ENCODE results near the gene CABLES2. TPM values are rescaled to one million over a fixed set of nuclear protein-coding genes. Genes with fewer than 3 reads are reported as not detected.

Gene CABLES2
- total and polyA plus RNA-seq, 2 of the 4 experiments (the other 2 are of a cell fraction), result 1.4 to 5.1 TPM

GRCh38 chr20:62344092-62344491, 63.0 kb downstream of the CABLES2 start:
- dilution Hi-C loops (cut with HindIII; ENCODE audit: low sequenced_read_pairs, unreplicated experiment) (no loop called here), in situ Hi-C loops (cut with MboI; ENCODE audit: low sequenced_read_pairs) (no loop called here), intact Hi-C loops (cut with micrococcal nuclease) (no loop called here)
- no peak overlapping the region for H3K4ac ChIP-seq (ENCODE audit: low read depth, low read length)
- ChIA-PET CTCF (interaction anchor here (0.7 to 1.4 kb wide), 4 partner anchors 12 to 38 kb away, joined by 4 to 6 read pairs (median 4); no protein-coding TSS in a partner anchor), POLR2A (ENCODE audit: unreplicated experiment) (no interaction called here)
- H3K4me2 ChIP-seq (ENCODE audit: low read depth, low read length), result no peak overlapping the region
- no peak overlapping the region for H3K56ac ChIP-seq (ENCODE audit: extremely low read depth, insufficient read depth, low read length)
- H3K18ac ChIP-seq (ENCODE audit: low read depth, low read length), result peak overlapping the region; percentile 37; the same call in 1 of the 2 replicates
- ATAC-seq (ENCODE audit: low read depth), result no peak
- TF ChIP-seq POLR2A (IDR thresholded peaks at IDR 0.05; ENCODE audit: low read depth, low read length) (no peak), BHLHE40 (IDR thresholded peaks at IDR 0.05; ENCODE audit: low read depth, low read length) (no peak), NFE2L2 (IDR thresholded peaks at IDR 0.05; ENCODE audit: low read depth, low read length) (no peak)
- H3K9me1 ChIP-seq (ENCODE audit: insufficient read depth, low read length), result peaks cover 2% of the 10 kb centered on the region; the same call in 1 of the 2 replicates
- H4K20me1 ChIP-seq (ENCODE audit: insufficient read depth, low read length), result no peaks in the 10 kb centered on the region
- H4K8ac ChIP-seq (ENCODE audit: low read depth in 2 of 2, low read length in 2 of 2), result no peak overlapping the region
- H3K14ac ChIP-seq (replicated peaks; ENCODE audit: low read depth, low read length), result no peak overlapping the region
- H3K79me1 ChIP-seq (ENCODE audit: low read depth in 1 of 2, low read length in 2 of 2), result no peaks in the 10 kb centered on the region
- no peak overlapping the region for H3K27ac ChIP-seq (ENCODE audit: insufficient read depth, low read length)
- H4K5ac ChIP-seq (ENCODE audit: low read depth, low read length), result 0 out of 2 replicates have a peak overlapping the region, but pooled peaks have one; percentile 10
- H3K36me3 ChIP-seq (ENCODE audit: control insufficient read depth, insufficient read depth, low read length), result peaks cover 5% of the 10 kb centered on the region; the same call in 1 of the 2 replicates
- no peak overlapping the region for H2BK15ac ChIP-seq (ENCODE audit: low read depth, low read length)
- 100% methylated on average over 1 of the region's 5 CpGs; no CpG with 5 or more reads in 1 of the 2 experiments for WGBS, 2 experiments (ENCODE audit: extremely low coverage in 2 of 2, insufficient read length in 1 of 2)
- no peak overlapping the region for H4K91ac ChIP-seq (ENCODE audit: insufficient read depth, low read depth, low read length)
- no peak overlapping the region for H2BK5ac ChIP-seq (ENCODE audit: low read depth, low read length, poor library complexity, severe bottlenecking)
- no peak overlapping the region for H3K9ac ChIP-seq (ENCODE audit: low read depth, low read length)
- DNase-seq, result no peak
- peaks cover 2% of the 10 kb centered on the region for H3K9me3 ChIP-seq (ENCODE audit: control insufficient read depth, insufficient read depth, low read length)
- H2AFZ ChIP-seq (replicated peaks; ENCODE audit: low read length, poor library complexity), result no peak overlapping the region
- no peak overlapping the region for H3K4me3 ChIP-seq (ENCODE audit: insufficient read depth, low read depth, low read length)
- H3K27me3 ChIP-seq (ENCODE audit: control insufficient read depth, insufficient read depth, low read length), result no peaks in the 10 kb centered on the region
- 0 out of 2 replicates have a peak overlapping the region, but pooled peaks have one; percentile 14 for H2BK20ac ChIP-seq (ENCODE audit: low read depth, low read length)
- H3K4me1 ChIP-seq (ENCODE audit: control insufficient read depth, insufficient read depth, low read length), result no peaks in the 10 kb centered on the region; the same call in 1 of the 2 replicates
- H2AK5ac ChIP-seq (ENCODE audit: low read depth, low read length), result peak overlapping the region; percentile 34; the same call in 1 of the 2 replicates
- H3K23ac ChIP-seq (ENCODE audit: low read depth, low read length), result no peak overlapping the region
- no TSS peak for BruUV-seq (replicated peaks)
- H2BK120ac ChIP-seq (ENCODE audit: low read depth, low read length), result no peak overlapping the region
- no peak overlapping the region for H2AK9ac ChIP-seq (replicated peaks; ENCODE audit: low read depth, low read length, poor library complexity)

Data from IMR-90 (cell line).